Ascending aorta (tissue), 2 donors: ENCODE data around the gene IDE. TPM values are rescaled to one million over a fixed set of nuclear protein-coding genes. Genes with fewer than 3 reads are reported as not detected.

Source experiments
- DNase-seq, 2 donors: peaks; one replicate each; pipeline ENCODE4 v3.0.0-alpha.2; 2019; ENCODE audit warnings: low spot score in 2 of 2
- H3K27ac ChIP-seq, 2 donors: fragments of 200-600 bp; sonication (generic); one replicate each; pipeline ENCODE4 v1.5.1; 2016 to 2017; ENCODE audit warnings: mild to moderate bottlenecking in 1 of 2
- H3K27me3 ChIP-seq: fragments of 200-600 bp; sonication (generic); one replicate; pipeline ENCODE4 v1.5.1; 2017
- H3K36me3 ChIP-seq, 2 donors: fragments of 200-600 bp; sonication (generic); one replicate each; pipeline ENCODE4 v1.5.1; 2016
- H3K4me1 ChIP-seq, 2 donors: fragments of 200-600 bp; sonication (generic); one replicate each; pipeline ENCODE4 v1.5.1; 2016 to 2017; ENCODE audit warnings: mild to moderate bottlenecking in 1 of 2
- H3K4me3 ChIP-seq, 2 donors: fragments of 200-600 bp; sonication (generic); one replicate each; pipeline ENCODE4 v1.5.1; 2016 to 2017; ENCODE audit warnings: mild to moderate bottlenecking in 1 of 2
- H3K9me3 ChIP-seq, 2 donors: fragments of 200-600 bp; sonication (generic); one replicate each; pipeline ENCODE4 v1.5.1; 2016
- intact Hi-C: fragments of 100-400 bp; cut with DNase I; formaldehyde crosslinking; loops from one replicate; pipeline ENCODE4 v1.15.1; 2023
- total RNA-seq: library from RNA; depleted of rRNA; stranded (reverse); fragments of >200 nt; gene quantifications from one replicate; pipeline ENCODE4 v1.1.0, GENCODE V29; 2016
- TF ChIP-seq, protein P1 (sequence below), 3 experiments: fragments of 200-600 bp in 2 of 3; fragments of 450-650 bp in 1 of 3; sonication (generic) in 2 of 3; IDR thresholded peaks; one replicate each; pipeline ENCODE4 v1.5.1; 2016 to 2019; ENCODE audit warnings: antibody characterized with exemption in 3 of 3, mild to moderate bottlenecking in 1 of 3, moderate library complexity in 1 of 3

IDE gene
- total RNA-seq, 1 donor from 2014 or later: 22.7 TPM

GRCh38 chr10:92530421-92530820 is 43.5 kb downstream of the IDE start:
- Histone ChIP-seq H3K4me1 (no peaks in the 10 kb centered on the region), H3K36me3 (peaks cover 33 to 56% of the 10 kb centered on the region in 2 donors), H3K4me3 (no peak overlapping the region), H3K27ac (no peak overlapping the region), H3K27me3 (no peaks in the 10 kb centered on the region), H3K9me3 (no peaks in the 10 kb centered on the region)
- DNase-seq: no peak
- intact Hi-C loops: no loop called here
- TF ChIP-seq, protein P1, sequence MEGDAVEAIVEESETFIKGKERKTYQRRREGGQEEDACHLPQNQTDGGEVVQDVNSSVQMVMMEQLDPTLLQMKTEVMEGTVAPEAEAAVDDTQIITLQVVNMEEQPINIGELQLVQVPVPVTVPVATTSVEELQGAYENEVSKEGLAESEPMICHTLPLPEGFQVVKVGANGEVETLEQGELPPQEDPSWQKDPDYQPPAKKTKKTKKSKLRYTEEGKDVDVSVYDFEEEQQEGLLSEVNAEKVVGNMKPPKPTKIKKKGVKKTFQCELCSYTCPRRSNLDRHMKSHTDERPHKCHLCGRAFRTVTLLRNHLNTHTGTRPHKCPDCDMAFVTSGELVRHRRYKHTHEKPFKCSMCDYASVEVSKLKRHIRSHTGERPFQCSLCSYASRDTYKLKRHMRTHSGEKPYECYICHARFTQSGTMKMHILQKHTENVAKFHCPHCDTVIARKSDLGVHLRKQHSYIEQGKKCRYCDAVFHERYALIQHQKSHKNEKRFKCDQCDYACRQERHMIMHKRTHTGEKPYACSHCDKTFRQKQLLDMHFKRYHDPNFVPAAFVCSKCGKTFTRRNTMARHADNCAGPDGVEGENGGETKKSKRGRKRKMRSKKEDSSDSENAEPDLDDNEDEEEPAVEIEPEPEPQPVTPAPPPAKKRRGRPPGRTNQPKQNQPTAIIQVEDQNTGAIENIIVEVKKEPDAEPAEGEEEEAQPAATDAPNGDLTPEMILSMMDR (IDR thresholded peaks at IDR 0.05): no peak

DNA sequence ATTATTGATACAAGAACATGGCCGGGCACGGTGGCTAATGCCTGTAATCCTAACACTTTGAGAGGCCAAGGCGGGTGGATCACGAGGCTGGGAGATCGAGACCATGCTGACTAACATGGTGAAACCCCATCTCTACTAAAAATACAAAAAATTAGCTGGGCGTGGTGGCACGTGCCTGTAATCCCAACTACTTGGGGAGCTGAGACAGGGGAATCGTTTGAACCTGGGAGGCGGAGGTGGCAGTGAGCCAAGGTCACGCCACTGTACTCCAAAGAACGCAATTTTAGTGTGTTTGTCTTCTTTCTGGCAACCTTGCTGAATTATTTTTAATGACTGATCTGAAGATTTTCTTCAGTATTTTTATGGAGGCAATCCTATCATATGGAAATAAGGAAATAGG is 46.2 kb downstream of the IDE start:
- H3K27ac ChIP-seq: no peak overlapping the region
- peaks cover 19 to 42% of the 10 kb centered on the region in 2 donors for H3K36me3 ChIP-seq
- no peaks in the 10 kb centered on the region for H3K9me3 ChIP-seq
- DNase-seq: no peak
- intact Hi-C loops: no loop called here
- no peaks in the 10 kb centered on the region for H3K27me3 ChIP-seq
- no peak overlapping the region for H3K4me3 ChIP-seq
- TF ChIP-seq, protein P1 (IDR thresholded peaks at IDR 0.05): no peak
- H3K4me1 ChIP-seq: no peaks in the 10 kb centered on the region

DNA sequence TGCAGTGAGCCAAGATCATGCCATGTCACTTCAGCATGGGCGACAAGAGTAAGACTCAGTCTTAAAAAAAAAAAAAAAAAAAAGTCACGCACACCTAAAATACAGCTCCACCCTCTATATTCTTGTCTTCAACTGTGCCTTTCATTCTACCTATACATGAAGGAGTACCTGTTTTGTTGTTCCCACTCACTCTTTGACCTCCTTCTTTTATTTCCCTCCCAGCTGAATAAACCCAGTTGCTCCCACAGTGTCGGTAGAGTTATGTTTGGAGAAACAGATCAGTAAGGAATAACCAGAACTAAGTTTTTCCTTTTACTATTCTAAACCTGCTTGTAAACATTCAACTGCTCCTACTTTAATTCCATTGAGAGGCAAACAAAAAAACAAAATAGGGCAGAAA is 50.3 kb downstream of the IDE start:
- TF ChIP-seq, protein P1 (IDR thresholded peaks at IDR 0.05): no peak
- no peak for DNase-seq
- H3K36me3 ChIP-seq: peaks cover 2 to 14% of the 10 kb centered on the region in 2 donors

GRCh38 chr10:92517034-92517655 is 56.7 kb downstream of the IDE start:
- TF ChIP-seq, protein P1 (IDR thresholded peaks at IDR 0.05): peak; percentile 54 to 72 (median 55)
- H3K4me1 ChIP-seq: no peaks in the 10 kb centered on the region
- H3K9me3 ChIP-seq: no peaks in the 10 kb centered on the region
- DNase-seq: peak in 1 of 2 donors; percentile 77
- no peaks in the 10 kb centered on the region for H3K27me3 ChIP-seq
- intact Hi-C loops: loop anchor here (1.0 to 10.0 kb wide), 2 partner anchors 57 to 368 kb away; partner anchors contain the start of gene IDE
- peaks cover 2 to 9% of the 10 kb centered on the region in 2 donors for H3K36me3 ChIP-seq
- no peak overlapping the region for H3K4me3 ChIP-seq
- no peak overlapping the region for H3K27ac ChIP-seq

More for the DNA sequence above, 50.3 kb downstream of the IDE start:
- H3K27me3 ChIP-seq: no peaks in the 10 kb centered on the region
- H3K4me1 ChIP-seq: no peaks in the 10 kb centered on the region
- intact Hi-C loops: no loop called here
- no peak overlapping the region for H3K4me3 ChIP-seq
- H3K27ac ChIP-seq: no peak overlapping the region
- no peaks in the 10 kb centered on the region for H3K9me3 ChIP-seq

- Histone ChIP-seq H3K27me3 (no peaks in the 10 kb centered on the region), H3K4me1 (no peaks in the 10 kb centered on the region), H3K9me3 (no peaks in the 10 kb centered on the region), H3K36me3 (peaks cover 33 to 41% of the 10 kb centered on the region in 2 donors), H3K27ac (no peak overlapping the region), H3K4me3 (no peak overlapping the region)
- TF ChIP-seq, protein P1 (IDR thresholded peaks at IDR 0.05): no peak
- intact Hi-C loops: no loop called here
- no peak for DNase-seq
These were observed 65.0 kb downstream of the IDE start for GRCh38 chr10:92508866-92509265.
